ENCODE results near the gene KRTAP10-8.
"Not testable (repeated sequence)": the region's sequence is repeated elsewhere in the genome, so short reads cannot be mapped to it uniquely, and the experiment has no call there.

The KRTAP10-8 gene

DNA sequence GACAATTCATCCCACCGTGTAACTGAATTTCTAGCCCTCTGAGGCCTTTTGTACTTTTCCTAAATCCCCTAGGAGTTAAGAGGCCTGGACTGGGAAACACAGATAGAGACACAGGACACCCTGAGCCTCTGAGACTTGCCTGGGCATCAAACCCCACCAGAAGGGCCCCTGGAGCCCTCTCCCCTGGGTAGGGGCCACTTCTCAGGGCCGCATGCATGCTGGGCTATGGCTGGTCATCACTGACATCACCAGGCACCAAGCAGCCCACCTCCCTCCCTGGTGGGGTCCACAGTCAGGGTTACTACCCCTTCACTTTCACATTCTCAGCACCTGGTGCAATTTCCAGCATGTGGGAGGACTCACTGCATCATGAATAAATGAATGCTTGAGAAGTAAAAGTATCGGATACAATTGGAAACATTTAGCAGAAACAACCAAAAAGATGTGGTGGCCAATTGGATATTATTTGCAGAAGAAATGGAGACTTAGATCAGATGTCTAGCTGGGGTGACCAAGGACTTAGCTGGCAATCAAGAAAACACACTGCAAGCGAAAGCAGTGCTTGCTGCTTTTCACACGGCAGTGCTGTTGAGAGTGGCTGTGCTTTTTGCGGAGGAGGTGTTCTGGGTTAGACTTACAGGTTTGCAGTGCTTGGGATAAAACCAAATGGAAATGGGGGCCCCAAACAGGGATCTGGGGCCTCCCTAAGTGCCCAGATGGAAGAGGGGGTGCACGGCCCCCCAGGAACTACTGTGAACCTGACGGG lies 12.4 kb upstream of the KRTAP10-8 start:
- DNase-seq (ENCODE audit: low spot score) = no peak

DNA sequence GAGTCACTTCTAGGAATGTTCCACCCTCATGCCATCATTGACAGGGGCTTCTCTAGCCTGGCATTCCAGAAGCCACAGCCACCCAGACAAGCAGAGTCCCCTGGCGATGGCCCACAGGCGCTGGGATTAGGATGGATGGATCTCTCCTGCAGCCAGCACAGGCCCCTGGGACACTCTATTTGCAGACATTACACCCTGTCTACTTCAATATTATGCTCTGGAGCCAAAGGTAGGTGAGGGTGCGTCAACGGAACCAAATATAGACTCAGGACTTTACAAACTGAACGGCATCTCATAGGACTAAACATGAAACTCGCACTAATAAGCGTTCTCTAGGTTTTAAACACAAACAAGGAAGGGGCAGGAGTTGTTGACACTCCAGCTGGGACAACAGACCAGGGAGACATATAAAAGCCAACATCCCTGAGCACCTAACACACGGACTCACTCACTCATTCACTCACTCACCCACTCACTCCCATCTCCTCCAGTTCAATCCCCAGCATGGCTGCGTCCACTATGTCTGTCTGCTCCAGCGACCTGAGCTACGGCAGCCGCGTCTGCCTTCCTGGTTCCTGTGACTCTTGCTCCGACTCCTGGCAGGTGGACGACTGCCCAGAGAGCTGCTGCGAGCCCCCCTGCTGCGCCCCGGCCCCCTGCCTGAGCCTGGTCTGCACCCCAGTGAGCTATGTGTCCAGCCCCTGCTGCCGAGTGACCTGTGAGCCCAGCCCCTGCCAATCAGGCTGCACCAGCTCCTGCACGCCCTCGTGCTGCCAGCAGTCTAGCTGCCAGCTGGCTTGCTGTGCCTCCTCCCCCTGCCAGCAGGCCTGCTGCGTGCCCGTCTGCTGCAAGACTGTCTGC lies 11.5 kb upstream of the KRTAP10-8 start, which contains the start of gene KRTAP10-7:
Gene KRTAP10-7, plus strand, starts transcription at position 480 of the 861 bp plus-strand sequence. Its CDS starts 25 bp downstream, at position 505.
- not testable (repeated sequence) for DNase-seq (ENCODE audit: low spot score)

DNA sequence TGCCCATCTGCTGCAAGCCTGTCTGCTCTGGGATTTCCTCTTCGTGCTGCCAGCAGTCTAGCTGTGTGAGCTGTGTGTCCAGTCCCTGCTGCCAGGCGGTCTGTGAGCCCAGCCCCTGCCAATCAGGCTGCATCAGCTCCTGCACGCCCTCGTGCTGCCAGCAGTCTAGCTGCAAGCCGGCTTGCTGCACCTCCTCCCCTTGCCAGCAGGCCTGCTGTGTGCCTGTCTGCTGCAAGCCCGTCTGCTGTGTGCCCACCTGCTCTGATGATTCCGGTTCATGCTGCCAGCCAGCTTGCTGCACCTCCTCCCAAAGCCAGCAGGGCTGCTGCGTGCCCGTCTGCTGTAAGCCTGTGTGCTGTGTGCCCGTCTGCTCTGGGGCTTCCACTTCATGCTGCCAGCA lies 10.8 kb upstream of the KRTAP10-8 start:
- DNase-seq (ENCODE audit: low spot score) = not testable (repeated sequence)

DNA sequence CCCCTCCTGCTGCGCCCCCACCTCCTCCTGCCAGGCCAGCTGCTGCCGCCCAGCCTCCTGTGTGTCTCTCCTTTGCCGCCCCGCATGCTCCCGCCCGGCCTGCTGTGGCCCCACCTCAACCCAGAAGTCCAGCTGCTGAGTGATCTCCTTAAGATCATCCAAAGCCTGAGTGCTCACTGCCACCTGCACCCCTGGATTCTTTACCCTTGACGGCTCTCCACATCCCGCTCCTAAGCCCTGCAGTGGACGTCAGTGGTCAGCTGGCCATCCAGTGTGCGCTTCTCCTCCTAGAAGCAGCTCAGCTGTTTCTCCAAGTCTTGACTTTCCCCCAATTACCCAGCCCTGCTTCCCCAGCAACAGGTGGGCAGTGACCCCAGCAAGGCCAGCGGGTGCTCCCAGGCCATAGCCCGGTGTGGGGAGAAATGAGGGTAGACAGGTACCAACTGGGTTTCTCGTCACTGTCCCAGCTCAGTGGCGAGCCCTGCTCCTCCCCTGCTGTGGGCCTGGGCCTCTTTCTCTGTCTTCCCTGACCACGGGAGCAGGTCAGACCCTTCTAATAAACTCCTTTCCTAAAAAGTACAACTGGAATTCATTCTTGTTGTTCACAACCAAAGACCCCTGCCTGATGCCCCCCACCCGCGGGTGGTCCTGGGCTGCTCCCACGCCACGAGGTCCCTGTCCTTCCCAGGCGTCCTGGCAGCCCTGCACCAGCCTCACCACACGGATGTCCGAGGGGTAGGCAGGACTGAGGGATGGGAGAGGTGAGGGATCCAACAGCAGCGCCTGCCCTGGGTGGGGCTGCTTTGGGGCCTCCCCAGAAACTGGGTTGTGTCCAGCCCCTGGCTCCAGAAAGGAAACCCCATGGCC lies 10.1 kb upstream of the KRTAP10-8 start:
- no peak for DNase-seq (ENCODE audit: low spot score)

DNA sequence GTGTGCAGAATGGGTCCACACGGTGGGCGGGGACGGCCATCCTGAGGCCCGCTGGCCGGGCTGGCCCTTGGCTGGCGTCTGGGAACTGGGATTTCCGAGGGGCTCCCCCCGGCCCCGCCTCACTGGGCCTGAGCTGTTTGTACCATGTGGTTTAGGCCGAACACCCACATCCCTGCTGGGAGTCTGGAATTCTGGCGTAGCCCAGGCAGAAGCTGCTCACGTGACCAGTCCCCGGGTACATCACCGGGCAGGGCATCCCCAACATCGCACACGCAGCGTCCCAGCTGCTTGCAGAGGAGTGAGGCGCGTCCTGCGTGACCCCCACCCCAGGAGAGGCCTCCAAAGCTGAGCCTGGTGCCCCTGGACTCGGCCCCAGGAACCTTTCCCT lies 9.4 kb upstream of the KRTAP10-8 start:
- no peak for DNase-seq (ENCODE audit: low spot score)

DNA sequence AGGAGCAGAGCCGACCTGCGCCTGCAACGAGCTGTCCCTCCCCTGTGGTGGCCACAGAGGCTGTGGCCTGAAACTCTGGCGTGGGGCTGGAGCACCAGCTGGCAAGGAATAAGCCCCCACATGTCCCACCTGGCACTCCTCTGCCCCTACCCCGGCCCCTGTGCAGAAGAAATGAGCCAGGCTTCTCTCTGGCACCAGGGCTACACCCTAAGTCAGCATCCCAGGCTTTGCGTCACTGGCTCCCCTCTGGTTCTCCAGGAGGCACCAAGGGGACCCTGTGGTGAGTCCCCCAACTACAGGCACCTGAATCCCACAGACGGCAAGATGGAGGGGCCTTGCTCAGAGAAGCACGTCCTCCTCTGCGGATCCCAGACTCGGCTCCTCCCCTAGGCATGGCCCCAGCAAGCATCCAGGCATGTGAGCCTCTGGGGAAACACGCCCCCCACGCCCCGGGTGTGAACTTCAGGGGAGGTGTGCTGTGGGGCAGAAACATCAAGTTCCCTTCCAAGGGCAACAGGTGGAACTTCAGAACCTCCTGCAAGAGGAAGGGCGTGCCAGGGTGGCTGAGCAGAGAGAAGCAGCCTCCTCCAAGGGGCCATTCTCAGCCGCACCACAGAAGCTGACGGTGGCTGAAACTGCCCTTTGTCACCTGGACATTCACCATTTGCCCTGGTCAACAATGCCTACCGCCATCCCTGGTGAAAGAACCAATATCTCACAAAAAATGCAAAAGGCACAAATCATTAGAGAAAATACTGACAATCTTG lies 8.6 kb upstream of the KRTAP10-8 start:
- no peak for DNase-seq (ENCODE audit: low spot score)

DNA sequence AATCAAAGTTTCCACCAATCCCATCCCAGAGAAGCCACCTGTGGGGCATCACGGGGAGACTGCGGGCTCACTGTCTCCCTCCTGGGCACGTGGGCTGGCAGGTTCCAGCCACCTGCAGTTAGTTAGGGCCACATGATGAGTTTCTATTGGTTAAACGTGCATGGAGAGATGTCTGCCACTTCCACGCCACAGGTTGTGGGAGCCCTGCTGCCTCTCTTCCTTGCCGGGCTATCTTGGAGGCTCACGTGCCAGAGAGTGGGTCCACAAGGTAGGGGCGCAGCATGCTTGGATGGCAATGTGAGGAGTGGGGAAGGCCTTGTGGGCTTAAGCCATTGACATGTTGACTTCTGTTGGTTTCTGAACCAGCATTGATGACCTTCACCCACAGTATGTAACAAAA lies 8.0 kb upstream of the KRTAP10-8 start:
- no peak for DNase-seq (ENCODE audit: low spot score)

DNA sequence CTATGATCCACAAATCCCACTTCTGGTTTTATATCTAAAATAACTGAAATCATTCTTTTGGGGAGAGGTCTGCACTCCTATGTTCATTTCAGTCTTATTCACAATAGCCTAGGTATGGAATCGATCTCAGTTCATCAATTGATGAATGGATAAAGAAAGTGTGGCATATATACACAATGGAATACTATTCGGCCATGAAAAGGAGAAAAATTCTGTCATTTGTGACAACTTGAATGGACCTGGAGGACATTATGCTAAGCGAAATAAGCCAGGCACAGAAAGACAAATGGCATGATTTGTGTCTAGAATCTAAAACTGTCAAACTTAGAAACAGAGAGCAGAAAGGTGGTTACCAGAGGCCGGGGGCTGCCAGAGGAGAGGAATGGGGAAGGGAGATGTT lies 5.4 kb upstream of the KRTAP10-8 start:
- no peak for DNase-seq (ENCODE audit: low spot score)

DNA sequence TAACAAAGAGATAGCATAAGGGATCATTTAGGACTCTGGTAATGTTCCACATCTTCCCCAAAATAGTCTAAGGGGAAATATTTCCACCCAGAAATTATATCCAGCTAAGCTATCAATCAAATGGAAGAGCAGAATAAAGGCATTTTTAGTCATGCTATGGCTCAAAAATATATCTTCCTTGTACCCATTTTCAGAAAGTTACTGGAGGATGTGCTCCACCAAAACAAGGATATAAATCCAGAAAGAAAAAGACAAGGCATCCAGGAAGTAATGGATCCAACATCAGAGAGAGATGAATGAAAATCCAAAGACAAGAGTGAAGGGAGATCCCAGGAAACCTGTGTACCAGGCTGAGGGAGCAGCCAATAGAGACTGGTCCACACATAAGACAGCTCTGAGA lies 2.7 kb upstream of the KRTAP10-8 start:
- no peak for DNase-seq (ENCODE audit: low spot score)

DNA sequence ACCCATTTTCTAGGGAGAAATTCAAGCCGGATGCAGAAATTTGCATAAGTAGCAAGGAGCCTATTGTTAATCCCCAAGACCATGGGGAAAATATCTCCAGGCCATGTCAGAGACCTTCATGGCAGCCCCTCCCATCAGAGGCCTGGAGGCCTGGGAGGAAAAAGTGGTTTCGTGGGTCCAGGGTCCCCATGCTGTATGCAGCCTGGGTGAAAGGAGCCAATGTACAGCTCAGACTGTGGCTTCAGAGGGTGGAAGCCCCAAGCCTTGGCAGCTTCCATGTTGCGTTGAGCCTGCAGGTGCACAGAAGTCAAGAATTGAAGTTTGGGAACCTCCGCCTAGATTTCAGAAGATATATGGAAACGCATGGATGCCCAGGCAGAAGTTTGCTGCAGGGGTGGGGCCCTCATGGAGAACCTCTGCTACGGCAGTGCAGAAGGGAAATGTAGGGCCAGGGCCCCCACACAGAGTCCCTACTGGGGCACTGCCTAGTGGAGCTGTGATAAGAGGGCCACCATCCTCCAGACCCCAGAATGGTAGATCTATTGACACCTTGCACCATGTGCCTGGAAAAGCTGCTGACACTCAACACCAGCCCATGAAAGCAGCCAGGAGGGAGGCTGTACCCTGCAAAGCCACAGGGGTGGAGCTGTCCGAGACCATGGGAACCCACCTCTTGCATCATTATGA lies 1.6 kb upstream of the KRTAP10-8 start:
- DNase-seq (ENCODE audit: low spot score) = not testable (repeated sequence)

DNA sequence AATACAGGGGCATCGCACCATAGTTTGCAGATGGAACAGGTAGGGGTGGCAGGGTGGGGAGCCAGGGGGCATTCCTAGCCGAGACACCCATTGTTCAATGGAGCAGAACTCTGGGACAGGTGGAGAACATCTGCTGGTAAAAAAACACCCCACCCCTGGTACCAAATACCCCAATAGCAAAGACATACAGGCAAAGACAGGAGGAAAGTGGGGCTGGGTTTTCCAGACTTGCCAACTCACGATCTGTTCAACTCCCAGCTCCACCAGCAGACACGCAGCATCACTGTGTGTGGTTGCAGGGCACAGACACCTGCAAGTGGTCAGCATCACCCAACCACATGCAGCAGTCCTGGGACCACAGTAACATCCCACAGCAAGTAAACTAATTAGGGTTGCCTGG lies 328 bp upstream of the KRTAP10-8 start:
- DNase-seq (ENCODE audit: low spot score) = no peak

DNA sequence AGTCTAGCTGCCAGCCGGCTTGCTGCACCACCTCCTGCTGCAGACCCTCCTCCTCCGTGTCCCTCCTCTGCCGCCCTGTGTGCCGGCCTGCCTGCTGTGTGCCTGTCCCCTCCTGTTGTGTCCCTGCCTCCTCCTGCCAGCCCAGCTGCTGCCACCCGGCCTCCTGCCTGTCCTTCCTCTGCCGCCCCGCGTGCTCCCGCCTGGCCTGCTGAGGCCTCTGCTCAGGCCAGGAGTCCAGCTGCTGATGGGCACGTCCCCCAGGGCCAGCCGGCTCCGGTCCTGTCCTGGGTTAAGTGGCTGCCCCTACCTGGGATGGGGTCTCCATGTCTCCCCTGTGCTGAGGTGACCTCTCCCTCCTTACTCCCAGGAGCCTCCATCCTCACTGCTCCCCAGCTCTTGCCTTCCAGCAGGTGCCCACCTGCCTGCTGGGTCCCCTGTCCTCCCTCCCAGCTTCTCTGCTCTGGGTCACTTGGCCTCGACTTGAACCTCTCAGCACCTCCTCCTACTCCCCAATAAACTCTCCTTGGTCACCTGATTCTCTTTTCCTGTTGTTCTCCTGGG lies 870 bp downstream of the KRTAP10-8 start:
- no peak for DNase-seq (ENCODE audit: low spot score)

DNA sequence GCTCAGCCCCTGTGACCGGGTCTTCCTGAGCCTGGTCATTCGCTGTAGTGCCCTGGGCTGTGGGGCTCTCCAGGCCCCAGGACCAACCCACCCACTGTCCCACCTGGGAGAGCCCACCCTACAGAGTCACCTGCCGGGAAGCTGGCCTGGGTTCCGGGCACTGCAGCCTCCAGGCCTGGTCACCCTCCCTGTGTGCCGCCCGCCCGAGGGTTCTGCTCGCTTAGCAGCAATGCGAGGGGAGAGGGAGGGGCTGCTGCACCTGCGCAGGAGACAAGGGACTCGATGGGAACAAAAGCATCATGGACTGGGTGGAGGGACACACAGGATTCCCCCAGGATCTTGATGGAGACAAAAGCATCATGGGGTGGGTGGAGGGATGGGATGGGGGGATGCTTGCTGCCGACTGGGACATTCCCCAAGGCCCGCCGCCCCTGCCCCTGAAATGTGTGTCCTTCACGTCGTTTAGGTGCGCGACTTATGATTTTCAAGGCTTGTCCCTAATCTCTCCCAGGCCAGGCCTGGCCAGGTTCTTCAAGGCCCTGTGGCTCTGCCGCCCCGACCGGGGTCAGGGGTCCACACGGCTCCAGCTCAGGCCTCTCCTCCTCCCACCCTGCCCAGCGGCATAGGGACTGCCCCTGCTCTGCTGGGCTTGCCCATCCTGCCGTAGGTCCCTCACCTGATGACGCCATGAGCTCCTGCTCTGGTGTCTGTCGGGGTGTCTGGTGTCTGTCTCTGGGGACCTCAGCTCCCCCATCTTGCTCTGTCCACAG lies 1.7 kb downstream of the KRTAP10-8 start:
- no peak for DNase-seq (ENCODE audit: low spot score)

DNA sequence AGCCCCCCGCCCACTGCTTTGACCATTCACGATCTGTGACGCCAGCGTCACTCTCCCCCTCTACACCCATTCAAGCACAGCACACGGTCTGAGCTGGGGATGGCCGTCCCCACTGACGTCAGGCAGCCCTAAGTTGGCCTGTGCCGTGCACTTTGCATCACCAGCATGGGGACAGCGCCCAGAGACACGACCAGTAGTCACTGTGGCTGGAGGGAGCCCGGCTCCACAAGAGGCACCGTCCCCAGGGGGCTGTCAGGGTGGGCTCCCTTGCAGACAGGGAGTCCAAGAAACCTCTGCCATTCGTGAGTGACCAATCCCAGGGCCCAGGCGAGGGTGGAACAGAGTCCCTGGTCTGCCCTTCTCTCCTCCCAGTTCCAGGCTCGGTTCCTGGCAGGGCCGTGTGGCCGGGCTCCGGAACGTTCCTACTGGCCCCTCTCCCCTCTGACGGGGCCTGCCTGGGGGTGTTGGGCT lies 2.3 kb downstream of the KRTAP10-8 start:
- DNase-seq (ENCODE audit: low spot score) = no peak

DNA sequence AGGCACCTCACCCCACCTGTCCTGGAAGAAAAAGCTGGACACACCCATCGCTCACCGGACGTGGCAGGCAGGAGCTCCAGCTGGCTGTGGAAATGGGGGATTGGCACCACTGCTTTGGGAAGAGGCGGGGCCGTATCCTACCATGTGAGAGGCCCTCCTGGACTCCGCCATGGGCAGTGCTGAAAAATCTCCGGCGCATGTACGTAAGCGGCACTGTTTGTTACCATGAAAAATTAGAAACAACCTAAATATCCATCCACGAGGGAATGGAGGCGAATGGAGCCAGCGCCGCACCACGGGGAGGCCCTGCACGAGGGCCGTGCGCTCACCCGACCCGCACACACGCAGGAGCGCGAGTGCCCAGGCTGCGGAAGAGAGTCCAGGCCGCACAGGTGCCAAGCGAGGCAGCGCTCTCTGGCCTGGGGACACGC lies 3.1 kb downstream of the KRTAP10-8 start:
- DNase-seq (ENCODE audit: low spot score) = no peak

DNA sequence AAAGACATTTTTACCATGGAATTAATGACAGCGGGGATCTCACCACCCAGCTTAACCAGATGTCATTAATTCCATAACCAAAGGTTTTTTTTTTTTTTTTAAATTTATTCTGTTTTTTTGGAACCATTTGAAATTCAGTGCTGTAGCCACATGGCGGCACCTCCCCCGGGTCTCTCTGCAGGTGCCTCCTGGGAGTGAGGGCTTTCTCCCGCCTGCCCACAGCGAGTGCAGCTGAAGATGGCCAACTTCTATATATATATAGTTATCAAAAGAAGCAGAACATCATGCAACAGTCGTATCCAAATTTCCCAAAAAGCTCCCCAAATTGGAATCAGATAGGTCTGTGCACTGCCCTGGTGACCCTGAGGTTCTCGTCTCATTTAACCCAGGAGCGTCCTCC lies 3.6 kb downstream of the KRTAP10-8 start:
- DNase-seq (ENCODE audit: low spot score) = no peak

DNA sequence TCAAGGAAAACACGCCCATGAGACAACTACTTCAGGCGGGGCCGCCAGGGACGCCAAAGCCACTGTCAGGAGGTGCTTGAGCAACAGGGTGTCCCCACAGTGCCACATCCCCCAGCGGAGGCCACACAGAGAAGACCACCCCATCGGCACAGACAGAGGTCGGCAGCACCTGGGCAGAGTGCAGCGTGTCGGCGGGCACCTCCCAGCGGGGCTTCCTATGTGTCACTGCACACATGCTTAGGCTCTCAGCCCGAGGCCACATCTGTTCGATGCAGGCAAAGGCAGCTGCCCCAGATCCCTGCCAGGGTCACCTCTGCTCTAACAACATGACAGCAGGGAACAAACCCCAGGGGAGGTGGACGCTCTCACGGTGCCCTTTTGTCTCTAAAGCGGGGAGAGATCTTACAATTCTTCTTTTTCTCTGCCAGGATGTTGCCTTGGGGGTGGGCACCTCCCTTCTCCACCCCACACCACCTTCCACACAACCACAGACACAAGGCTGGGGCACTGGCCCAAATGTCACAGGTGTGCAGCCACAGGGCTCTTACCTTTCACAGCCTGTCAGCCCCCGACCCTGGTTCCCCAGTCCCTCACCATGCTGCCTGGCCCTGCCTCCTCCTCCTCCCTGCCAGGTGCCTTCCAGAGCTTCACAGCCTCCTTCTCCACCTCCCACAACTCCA lies 4.2 kb downstream of the KRTAP10-8 start:
- DNase-seq (ENCODE audit: low spot score) = no peak

DNA sequence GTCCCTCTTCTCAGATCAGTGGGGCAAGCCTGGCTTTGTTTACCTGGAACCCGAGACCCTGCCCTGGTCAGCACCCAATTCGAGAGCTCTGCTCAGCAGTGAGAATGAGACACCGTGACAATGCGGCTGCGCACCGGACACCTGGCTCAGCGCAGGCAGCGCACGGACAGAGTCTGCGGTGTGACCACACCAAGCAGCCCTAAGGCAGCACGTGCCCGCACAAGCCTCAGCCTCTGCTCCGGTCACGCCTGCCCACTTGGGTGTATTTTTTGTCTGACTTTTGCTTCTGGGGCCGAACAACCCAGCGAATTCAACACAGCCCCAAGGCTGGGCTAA lies 4.7 kb downstream of the KRTAP10-8 start:
- no peak for DNase-seq (ENCODE audit: low spot score)

DNA sequence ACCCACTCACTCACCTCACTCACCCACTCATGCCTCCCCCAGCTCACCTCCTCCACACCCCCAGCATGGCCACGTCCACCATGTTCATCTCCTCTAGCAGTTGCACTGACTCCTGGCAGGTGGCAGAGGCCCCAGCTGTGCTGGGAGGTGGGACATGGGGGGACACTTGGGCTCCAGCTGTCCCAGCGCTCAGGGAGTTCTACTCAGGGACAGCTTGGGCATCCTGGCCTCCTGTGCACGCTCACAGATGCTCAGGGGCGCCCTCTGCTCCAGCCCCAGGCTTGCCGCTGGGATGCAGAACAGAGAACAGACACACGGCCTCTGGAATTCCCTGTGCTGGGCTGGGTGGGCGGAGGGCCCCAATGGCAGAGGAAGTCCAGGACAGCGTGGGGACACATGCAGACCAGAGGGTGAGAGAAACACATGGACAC lies 5.2 kb downstream of the KRTAP10-8 start:
- DNase-seq (ENCODE audit: low spot score) = no peak
